OCI-LY1 (cell line): ENCODE measurements around the gene IGLON5.

ENCODE experiments used
- CTCF ChIP-seq: fragments of 200-600 bp; sonication (generic), shearing (Covaris generic); IDR thresholded peaks from 2 replicates; pipeline ENCODE4 v1.5.1; 2017; ENCODE audit warnings: mild to moderate bottlenecking, antibody characterized with exemption, low read length, moderate library complexity, mixed read lengths
- EZH2 ChIP-seq: fragments of 200-600 bp; sonication (generic), shearing (Covaris generic); IDR thresholded peaks from 2 replicates; pipeline ENCODE4 v1.8.0; 2017; ENCODE audit warnings: borderline replicate concordance, mixed run types, mild to moderate bottlenecking, antibody characterized with exemption, low read length, moderate library complexity, mixed read lengths

GRCh38 chr19:51311351-51312257 lies at the start of gene IGLON5:
- TF ChIP-seq CTCF (no peak), EZH2 (no peak)
